ENCODE results near the gene VEZT.

DNA sequence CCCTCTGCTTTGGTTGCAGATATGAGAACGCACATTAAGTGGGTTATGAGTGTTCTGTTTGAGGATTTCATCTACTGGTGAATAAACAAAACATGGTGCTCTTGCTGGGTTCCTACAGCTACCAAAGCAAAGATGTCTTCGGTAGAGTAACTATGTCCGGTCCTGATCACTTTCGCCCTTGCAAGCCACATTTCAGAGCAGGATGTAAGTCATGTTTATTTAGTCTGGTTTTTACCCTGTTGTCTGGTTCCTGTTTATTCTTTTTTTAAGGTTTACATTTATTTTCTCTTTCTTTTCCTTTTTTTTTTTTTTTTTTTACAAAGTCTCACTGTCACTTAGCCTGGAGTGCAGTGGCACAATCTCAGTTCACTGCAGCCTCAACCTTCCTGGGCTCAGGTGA lies 99.2 kb downstream of the VEZT start:
- TF ChIP-seq CTCF (IDR thresholded peaks at IDR 0.05; ENCODE audit: low read depth, low read length, missing input control) (no peak), RAD21 (IDR thresholded peaks at IDR 0.05) (no peak), ATF3 (IDR thresholded peaks at IDR 0.05) (no peak), REST (IDR thresholded peaks at IDR 0.05) (no peak), TAF1 (conservative IDR thresholded peaks at IDR 0.05) (no peak), EGR1 (IDR thresholded peaks at IDR 0.05; ENCODE audit: low read depth in 2 of 2) (no peak), YY1 (IDR thresholded peaks at IDR 0.05) (no peak), SP1 (IDR thresholded peaks at IDR 0.05) (no peak), HNF4G (IDR thresholded peaks at IDR 0.05) (no peak), GABPA (IDR thresholded peaks at IDR 0.05 in 1 of 2, conservative IDR thresholded peaks at IDR 0.05 in 1 of 2) (no peak), JUND (IDR thresholded peaks at IDR 0.05) (no peak)
- TF ChIP-seq, protein P1, sequence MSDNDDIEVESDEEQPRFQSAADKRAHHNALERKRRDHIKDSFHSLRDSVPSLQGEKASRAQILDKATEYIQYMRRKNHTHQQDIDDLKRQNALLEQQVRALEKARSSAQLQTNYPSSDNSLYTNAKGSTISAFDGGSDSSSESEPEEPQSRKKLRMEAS (IDR thresholded peaks at IDR 0.05): no peak

Measured in liver (tissue), 3 donors.